Fibroblast of peridontal ligament (primary cell): ENCODE measurements around the gene KIAA1143.

ENCODE experiments used
- DNase-seq: peaks from one replicate; pipeline ENCODE4 v3.0.0-alpha.2; 2010; ENCODE audit errors: extremely low read depth

Gene KIAA1143

GRCh38 chr3:44761424-44762169 is at the start of gene KIAA1143, which contains the start of gene KIF15:
TSS of gene KIAA1143 (minus strand) at chr3:44761619. CDS start at chr3:44761602, 17 bp downstream.
TSS of gene KIF15 (plus strand) at chr3:44761794. CDS start at chr3:44761866, 72 bp downstream.
- DNase-seq = peak; percentile 94

GRCh38 chr3:44805960-44806359 is 44.5 kb upstream of the KIAA1143 start:
- no peak for DNase-seq

GRCh38 chr3:44803298-44803697 is 41.9 kb upstream of the KIAA1143 start:
- no peak for DNase-seq

- no peak for DNase-seq
Measured at GRCh38 chr3:44802011-44802410, 40.6 kb upstream of the KIAA1143 start.

GRCh38 chr3:44795197-44795596 is 33.8 kb upstream of the KIAA1143 start:
- peak; percentile 5 for DNase-seq

- no peak for DNase-seq
Measured at GRCh38 chr3:44782891-44783290, 21.5 kb upstream of the KIAA1143 start.

DNA sequence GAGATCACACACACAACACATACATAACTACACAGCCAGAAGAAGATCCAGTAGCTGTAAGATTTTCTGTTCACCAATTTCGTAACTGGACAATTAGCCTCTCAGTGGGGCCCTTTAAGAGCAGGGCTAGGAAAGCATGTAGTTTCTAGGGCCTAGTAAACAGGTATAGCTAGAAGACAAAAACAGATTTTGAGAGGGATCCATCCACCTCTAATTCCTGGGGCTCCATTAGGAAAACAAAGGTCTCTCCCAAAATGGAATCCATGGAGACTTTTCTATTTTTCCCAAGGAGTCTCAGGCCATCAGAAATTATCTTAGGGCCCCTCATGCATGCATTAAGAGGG is 10.7 kb upstream of the KIAA1143 start:
- no peak for DNase-seq

DNA sequence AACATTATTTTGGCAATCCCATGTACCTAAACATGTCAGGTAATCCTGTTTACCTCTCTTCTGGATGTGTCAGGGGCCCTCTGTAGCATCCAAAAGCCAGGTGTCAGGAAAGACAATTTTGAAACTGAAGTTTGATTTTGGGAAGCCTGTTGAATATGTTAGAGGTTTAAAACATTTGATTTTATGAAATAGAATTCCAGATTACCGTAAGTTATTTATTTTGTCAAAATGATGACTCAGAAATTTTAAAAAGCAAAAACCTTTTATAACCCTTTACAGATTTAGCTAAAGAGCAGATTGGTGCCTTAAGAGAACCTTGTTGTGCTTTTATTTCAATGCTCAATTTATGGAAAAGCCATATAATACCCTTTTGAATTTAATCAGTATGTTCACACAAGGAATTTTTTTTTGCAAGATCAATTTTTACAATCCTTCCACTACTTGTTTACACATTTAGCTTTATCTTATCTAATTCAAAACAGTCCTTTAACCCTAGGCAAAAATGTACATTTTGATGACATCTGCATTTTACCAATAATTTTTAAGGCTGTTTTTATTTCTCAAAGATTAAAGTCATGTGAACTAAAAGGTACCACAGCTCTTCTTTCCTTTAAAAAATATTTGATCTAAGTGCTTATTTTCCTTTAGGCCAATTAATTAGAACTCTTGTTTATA is 10.1 kb upstream of the KIAA1143 start:
- no peak for DNase-seq

- DNase-seq = no peak
Measured at GRCh38 chr3:44764248-44764647, 2.8 kb upstream of the KIAA1143 start.

DNA sequence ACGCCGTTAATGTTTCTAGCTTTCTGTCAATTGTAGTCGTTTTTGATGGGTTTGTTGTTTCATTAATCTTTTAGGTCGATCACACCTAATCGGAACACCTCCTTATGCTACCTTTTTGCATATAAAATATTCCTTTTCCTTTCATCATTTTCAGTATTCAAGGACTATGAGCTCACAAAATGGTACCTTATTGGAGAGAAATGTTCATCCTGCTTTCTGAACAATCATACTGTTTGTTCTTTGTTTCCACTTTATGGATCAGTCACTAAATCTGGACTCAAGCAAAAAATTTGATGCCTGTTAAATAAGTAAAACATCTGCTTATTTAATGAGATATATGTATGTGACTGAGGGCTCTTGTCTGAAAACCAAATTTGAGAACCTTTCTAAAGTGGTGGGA is 1.3 kb upstream of the KIAA1143 start:
- DNase-seq = no peak

GRCh38 chr3:44762170-44762677 is 805 bp upstream of the KIAA1143 start:
- DNase-seq = peak; percentile 15

GRCh38 chr3:44761101-44761423 is 357 bp downstream of the KIAA1143 start:
- no peak for DNase-seq

- DNase-seq = no peak
Measured at GRCh38 chr3:44734646-44735168, 26.7 kb downstream of the KIAA1143 start.

GRCh38 chr3:44729384-44729910 is 32.0 kb downstream of the KIAA1143 start, which contains the start of gene ZNF501:
TSS of gene ZNF501 (plus strand) at chr3:44729635. CDS start at chr3:44734422, 4,787 bp downstream.
- peak; percentile 93 for DNase-seq

DNA sequence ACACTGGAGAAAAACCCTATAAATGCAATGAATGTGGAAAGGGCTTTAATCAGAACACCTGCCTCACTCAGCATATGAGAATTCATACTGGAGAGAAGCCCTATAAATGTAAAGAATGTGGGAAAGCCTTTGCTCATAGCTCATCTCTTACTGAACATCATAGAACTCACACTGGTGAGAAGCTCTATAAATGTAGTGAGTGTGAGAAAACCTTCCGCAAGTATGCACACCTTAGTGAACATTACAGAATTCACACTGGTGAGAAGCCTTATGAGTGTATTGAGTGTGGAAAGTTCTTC is 39.4 kb downstream of the KIAA1143 start:
- DNase-seq = no peak

DNA sequence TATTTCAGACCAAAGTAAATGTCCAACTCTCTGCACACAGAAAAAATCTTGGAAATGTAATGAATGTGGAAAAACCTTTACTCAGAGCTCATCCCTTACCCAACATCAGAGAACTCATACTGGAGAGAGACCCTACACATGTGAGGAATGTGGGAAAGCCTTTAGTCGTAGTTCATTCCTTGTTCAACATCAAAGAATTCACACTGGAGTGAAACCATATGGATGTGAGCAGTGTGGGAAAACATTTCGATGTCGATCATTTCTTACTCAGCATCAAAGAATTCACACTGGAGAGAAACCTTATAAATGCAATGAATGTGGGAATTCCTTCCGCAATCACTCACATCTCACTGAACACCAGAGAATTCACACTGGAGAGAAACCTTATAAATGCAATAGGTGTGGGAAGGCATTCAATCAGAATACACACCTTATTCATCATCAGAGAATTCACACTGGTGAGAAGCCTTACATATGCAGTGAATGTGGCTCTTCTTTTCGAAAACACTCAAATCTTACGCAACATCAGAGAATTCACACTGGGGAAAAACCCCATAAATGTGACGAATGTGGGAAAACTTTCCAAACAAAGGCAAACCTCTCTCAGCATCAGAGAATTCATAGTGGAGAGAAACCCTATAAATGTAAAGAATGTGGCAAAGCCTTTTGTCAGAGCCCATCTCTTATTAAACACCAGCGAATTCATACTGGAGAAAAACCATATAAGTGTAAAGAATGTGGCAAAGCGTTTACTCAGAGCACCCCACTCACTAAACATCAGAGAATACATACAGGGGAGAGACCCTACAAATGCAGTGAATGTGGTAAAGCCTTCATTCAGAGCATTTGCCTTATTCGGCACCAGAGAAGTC is 40.0 kb downstream of the KIAA1143 start:
- DNase-seq = peak; percentile 6

DNA sequence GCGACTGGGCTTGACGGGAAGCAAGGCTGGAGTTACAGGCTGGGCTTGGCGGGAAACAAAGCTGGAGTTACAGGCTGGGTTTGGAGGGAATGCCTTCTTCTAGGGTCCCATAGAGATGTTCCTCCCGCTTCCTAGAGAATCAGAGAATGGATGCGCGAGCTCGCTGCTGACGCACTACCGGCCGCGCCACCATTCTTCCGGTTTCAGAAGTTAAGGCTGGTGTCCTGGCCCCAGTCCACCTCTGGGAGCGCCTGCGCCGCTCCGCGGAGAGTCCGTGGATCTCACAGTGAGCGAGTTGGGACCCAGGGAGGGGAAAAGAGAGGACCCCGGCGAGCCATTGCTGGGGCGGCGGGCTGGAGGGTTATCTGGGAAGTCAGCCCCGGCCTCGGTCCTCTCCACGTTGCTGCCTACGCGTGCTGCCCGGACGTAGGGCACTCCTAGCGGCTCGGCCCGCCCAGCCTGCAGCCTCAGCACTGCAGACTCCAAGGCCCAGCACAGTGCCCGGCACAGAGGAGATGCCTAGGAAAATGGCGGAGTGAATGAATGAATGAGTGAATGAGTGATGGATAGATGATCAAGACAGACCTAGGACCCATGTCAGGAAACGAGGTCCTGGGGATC is 48.9 kb downstream of the KIAA1143 start, which contains the start of gene ZNF502:
Gene ZNF502, plus strand, starts transcription at position 206 of the 621 bp plus-strand sequence. CDS start 7,602 bp downstream, outside the sequence.
- DNase-seq = peak; percentile 91
